OCI-LY7 (cell line): ENCODE results near the gene SIX1. TPM values are rescaled to one million over a fixed set of nuclear protein-coding genes. Genes with fewer than 3 reads are reported as not detected.

Experiments used
- BruUV-seq: library from RNA; stranded (reverse); fragments of 400-500 nt; replicated peaks from 2 replicates; lab custom pipeline; 2021; lab: Mats Ljungman, UMichigan
- CTCF ChIA-PET: fragments of 300-600 bp; sonication (Branson Sonifier 250); formaldehyde crosslinking; loops from one replicate; lab custom pipeline; 2022; ENCODE audit warnings: antibody characterized with exemption; ENCODE audit not compliant: unreplicated experiment; lab: Charles Lee
- POLR2A ChIA-PET: fragments of 300-600 bp; sonication (Branson Sonifier 250); formaldehyde crosslinking; loops from one replicate; lab custom pipeline; 2022; ENCODE audit warnings: antibody characterized with exemption; lab: Charles Lee
- DNase-seq: peaks from one replicate; pipeline ENCODE4 v3.0.0-alpha.2; 2015; ENCODE audit warnings: low spot score
- H2AFZ ChIP-seq: fragments of 200-600 bp; sonication (generic), shearing (Covaris generic); 2 replicates; pipeline ENCODE4 v1.6.1; 2014; ENCODE audit warnings: mild to moderate bottlenecking, antibody characterized with exemption, low read length, moderate library complexity
- H3K27ac ChIP-seq: fragments of 200-600 bp; sonication (generic); 2 replicates; pipeline ENCODE4 v1.5.1; 2014; ENCODE audit warnings: mixed run types, low read depth, mild to moderate bottlenecking, moderate library complexity, low read length, inconsistent platforms; ENCODE audit not compliant: poor library complexity, severe bottlenecking
- H3K36me3 ChIP-seq: fragments of 200-600 bp; sonication (generic); 2 replicates; pipeline ENCODE4 v1.6.1; 2014; ENCODE audit warnings: mild to moderate bottlenecking, antibody characterized with exemption, low read length, moderate library complexity, mixed read lengths; ENCODE audit not compliant: insufficient read depth
- H3K4me1 ChIP-seq: fragments of 200-600 bp; sonication (generic); 2 replicates; pipeline ENCODE4 v1.5.1; 2014; ENCODE audit warnings: mild to moderate bottlenecking, low read length; ENCODE audit not compliant: insufficient read depth, poor library complexity, severe bottlenecking
- H3K4me2 ChIP-seq: fragments of 200-600 bp; sonication (generic); 2 replicates; pipeline ENCODE4 v1.6.1; 2014; ENCODE audit warnings: mild to moderate bottlenecking, low read length
- H3K4me3 ChIP-seq: fragments of 200-600 bp; sonication (generic); 2 replicates; pipeline ENCODE4 v1.5.1; 2014; ENCODE audit warnings: mild to moderate bottlenecking, low read depth, low read length; ENCODE audit not compliant: poor library complexity, severe bottlenecking
- H3K79me2 ChIP-seq: fragments of 200-600 bp; sonication (generic); 2 replicates; pipeline ENCODE4 v1.6.1; 2016; ENCODE audit warnings: low read depth, mild to moderate bottlenecking, low read length, moderate library complexity, mixed read lengths; ENCODE audit not compliant: insufficient read depth
- H3K9me2 ChIP-seq: fragments of 200-600 bp; sonication (generic); 2 replicates; pipeline ENCODE4 v1.6.1; 2016; ENCODE audit warnings: mild to moderate bottlenecking, low read length, mixed read lengths; ENCODE audit not compliant: insufficient read depth
- H3K9me3 ChIP-seq: fragments of 200-600 bp; sonication (generic); 2 replicates; pipeline ENCODE4 v1.6.1; 2014; ENCODE audit warnings: mild to moderate bottlenecking, mixed run types, low read length, mixed read lengths
- H4K20me1 ChIP-seq: fragments of 200-600 bp; sonication (generic); 2 replicates; pipeline ENCODE4 v1.6.1; 2014; ENCODE audit warnings: mild to moderate bottlenecking, antibody characterized with exemption, low read length, moderate library complexity, mixed read lengths; ENCODE audit not compliant: insufficient read depth
- EZH2phosphoT487 ChIP-seq: fragments of 200-600 bp; sonication (generic); IDR thresholded peaks from 2 replicates; pipeline ENCODE4 v1.6.1; 2018; ENCODE audit warnings: low read depth, borderline replicate concordance, mild to moderate bottlenecking, mixed run types, antibody characterized with exemption, low read length, moderate library complexity, mixed read lengths
- intact Hi-C: fragments of 100-400 bp; cut with micrococcal nuclease; formaldehyde crosslinking; loops from one replicate; pipeline ENCODE4 v1.10.0; 2022; ENCODE audit not compliant: unreplicated experiment
- total RNA-seq, 2 experiments: library from RNA; depleted of rRNA in 1 of 2; stranded (reverse); fragments of >200 nt in 1 of 2; shearing (Covaris generic) in 1 of 2; gene quantifications; 2 replicates each; pipeline ENCODE4 v1.2.3, GENCODE V29; 2014 to 2022
- TF ChIP-seq, protein P1 (sequence below): fragments of 200-600 bp; sonication (generic); conservative IDR thresholded peaks from 2 replicates; pipeline ENCODE4 v1.5.1; 2014; ENCODE audit warnings: mild to moderate bottlenecking, antibody characterized with exemption, low read length, moderate library complexity, mixed read lengths

SIX1 gene
- total RNA-seq, 2 experiments from 2014 or later, result 0.35 to 2.9 TPM

DNA sequence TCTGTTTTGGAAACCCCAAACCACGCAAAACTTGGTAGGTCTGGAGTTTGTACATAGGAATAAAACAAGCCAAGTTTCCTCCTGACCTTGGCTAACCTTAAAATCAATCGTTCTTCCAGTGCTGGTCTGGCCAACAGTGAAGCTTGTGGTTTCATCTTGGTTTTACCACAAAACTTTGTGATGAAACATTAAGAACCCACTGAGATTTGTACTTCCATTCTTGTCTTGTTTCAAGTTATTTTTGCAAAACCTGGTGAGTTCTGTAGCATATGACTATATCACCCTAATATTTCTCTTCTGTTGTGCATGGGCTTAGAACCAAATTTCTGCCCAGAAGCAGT is 26.4 kb downstream of the SIX1 start:
- no peaks in the 10 kb centered on the region for H3K9me2 ChIP-seq
- no peaks in the 10 kb centered on the region for H3K79me2 ChIP-seq
- TF ChIP-seq EZH2phosphoT487, result no peak
- TF ChIP-seq, protein P1, sequence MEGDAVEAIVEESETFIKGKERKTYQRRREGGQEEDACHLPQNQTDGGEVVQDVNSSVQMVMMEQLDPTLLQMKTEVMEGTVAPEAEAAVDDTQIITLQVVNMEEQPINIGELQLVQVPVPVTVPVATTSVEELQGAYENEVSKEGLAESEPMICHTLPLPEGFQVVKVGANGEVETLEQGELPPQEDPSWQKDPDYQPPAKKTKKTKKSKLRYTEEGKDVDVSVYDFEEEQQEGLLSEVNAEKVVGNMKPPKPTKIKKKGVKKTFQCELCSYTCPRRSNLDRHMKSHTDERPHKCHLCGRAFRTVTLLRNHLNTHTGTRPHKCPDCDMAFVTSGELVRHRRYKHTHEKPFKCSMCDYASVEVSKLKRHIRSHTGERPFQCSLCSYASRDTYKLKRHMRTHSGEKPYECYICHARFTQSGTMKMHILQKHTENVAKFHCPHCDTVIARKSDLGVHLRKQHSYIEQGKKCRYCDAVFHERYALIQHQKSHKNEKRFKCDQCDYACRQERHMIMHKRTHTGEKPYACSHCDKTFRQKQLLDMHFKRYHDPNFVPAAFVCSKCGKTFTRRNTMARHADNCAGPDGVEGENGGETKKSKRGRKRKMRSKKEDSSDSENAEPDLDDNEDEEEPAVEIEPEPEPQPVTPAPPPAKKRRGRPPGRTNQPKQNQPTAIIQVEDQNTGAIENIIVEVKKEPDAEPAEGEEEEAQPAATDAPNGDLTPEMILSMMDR, result no peak
- H4K20me1 ChIP-seq, result no peaks in the 10 kb centered on the region
- H3K4me1 ChIP-seq, result peaks cover 4% of the 10 kb centered on the region
- H2AFZ ChIP-seq, result peak overlapping the region; percentile 17; the same call in 1 of the 2 replicates
- no TSS peak for BruUV-seq
- intact Hi-C loops, result no loop called here
- H3K9me3 ChIP-seq, result no peaks in the 10 kb centered on the region
- no peaks in the 10 kb centered on the region for H3K36me3 ChIP-seq
- no peak overlapping the region for H3K4me2 ChIP-seq
- CTCF ChIA-PET, result no interaction called here
- no peak for DNase-seq
- POLR2A ChIA-PET, result interaction anchor here (1.0 kb wide), 1 partner anchor 398 kb away, joined by 3 read pairs; no protein-coding TSS in a partner anchor
- no peak overlapping the region for H3K27ac ChIP-seq
- no peak overlapping the region for H3K4me3 ChIP-seq

DNA sequence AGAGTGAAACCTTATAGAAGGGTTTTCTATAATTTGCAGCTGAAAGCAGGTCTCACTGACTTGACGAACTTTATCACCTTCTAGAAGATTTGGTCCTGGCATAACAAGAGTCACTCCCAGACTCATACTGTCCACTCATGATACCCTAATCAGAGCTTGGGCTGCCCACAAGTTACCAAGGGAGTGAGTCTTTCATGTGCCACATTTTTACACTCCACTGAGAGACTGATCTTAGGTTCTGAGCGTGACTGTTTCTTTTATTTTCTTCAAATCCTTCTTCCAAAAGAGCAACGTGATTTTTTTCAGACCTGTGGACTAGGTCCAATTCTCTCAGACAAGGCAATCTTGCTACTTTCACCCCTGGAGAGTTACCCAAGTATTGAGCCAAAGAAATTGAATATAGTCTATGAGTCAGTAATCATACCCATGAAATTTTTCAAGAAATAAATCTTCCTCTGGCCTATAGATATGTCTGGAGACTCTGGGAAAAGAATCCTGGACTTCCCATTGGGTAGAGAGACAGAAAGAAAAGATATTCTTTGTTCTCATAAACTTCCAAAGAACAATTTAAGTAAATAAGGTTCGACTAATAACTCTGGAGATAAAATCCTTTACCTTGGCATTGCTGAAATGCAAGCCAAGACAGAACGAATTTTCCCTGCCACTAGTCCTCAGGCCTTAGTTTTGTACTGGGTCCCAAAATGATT is 26.9 kb downstream of the SIX1 start:
- POLR2A ChIA-PET, result no interaction called here
- TF ChIP-seq, protein P1, result no peak
- TF ChIP-seq EZH2phosphoT487, result no peak
- CTCF ChIA-PET, result no interaction called here

DNA sequence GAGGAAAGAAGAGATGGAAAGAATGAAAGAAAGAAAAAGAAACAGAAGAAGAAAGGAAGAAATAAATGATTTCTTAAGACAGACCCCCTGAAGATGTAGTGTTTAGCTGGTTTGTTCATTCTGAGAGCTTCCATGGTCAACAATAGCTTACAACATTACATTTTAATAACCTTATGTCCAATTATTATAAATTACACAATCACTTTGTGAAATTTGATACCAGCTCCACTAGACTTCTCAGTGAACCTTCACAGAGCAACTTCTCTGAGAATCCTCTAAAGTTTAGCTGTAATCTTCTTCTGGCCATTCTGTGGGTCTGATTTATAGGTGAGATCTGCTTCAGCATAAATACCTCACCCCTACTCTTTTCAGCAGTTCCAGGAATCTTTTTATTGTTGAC is 27.9 kb downstream of the SIX1 start:
- no peak for DNase-seq
- no peaks in the 10 kb centered on the region for H3K36me3 ChIP-seq
- no peaks in the 10 kb centered on the region for H3K79me2 ChIP-seq
- no peaks in the 10 kb centered on the region for H3K9me3 ChIP-seq
- BruUV-seq, result no TSS peak
- no peak overlapping the region for H3K4me2 ChIP-seq
- H2AFZ ChIP-seq, result no peak overlapping the region
- intact Hi-C loops, result no loop called here
- H3K9me2 ChIP-seq, result no peaks in the 10 kb centered on the region
- H3K27ac ChIP-seq, result no peak overlapping the region
- TF ChIP-seq, protein P1, result no peak
- TF ChIP-seq EZH2phosphoT487, result no peak
- CTCF ChIA-PET, result no interaction called here
- peaks cover 6% of the 10 kb centered on the region for H3K4me1 ChIP-seq
- no peaks in the 10 kb centered on the region for H4K20me1 ChIP-seq
- H3K4me3 ChIP-seq, result no peak overlapping the region
- POLR2A ChIA-PET, result no interaction called here

More for the DNA sequence above, 26.9 kb downstream of the SIX1 start:
- BruUV-seq, result no TSS peak
- H2AFZ ChIP-seq, result peak overlapping the region; percentile 17; the same call in 1 of the 2 replicates
- no peaks in the 10 kb centered on the region for H3K9me2 ChIP-seq
- no peaks in the 10 kb centered on the region for H4K20me1 ChIP-seq
- no peak for DNase-seq
- H3K4me1 ChIP-seq, result peaks cover 6% of the 10 kb centered on the region
- H3K79me2 ChIP-seq, result no peaks in the 10 kb centered on the region
- H3K4me2 ChIP-seq, result no peak overlapping the region
- H3K4me3 ChIP-seq, result no peak overlapping the region
- no peaks in the 10 kb centered on the region for H3K9me3 ChIP-seq
- H3K36me3 ChIP-seq, result no peaks in the 10 kb centered on the region
- intact Hi-C loops, result no loop called here
- H3K27ac ChIP-seq, result no peak overlapping the region
